Activated CD4-positive, alpha-beta T cell treated with anti-CD3 and anti-CD28 coated beads for 48 hours (primary cell): ENCODE results near the gene SGF29.
A peak's percentile ranks its signal among the peaks of the same experiment; 100 is the strongest.
"Not testable (repeated sequence)": the region's sequence is repeated elsewhere in the genome, so short reads cannot be mapped to it uniquely, and the experiment has no call there.

Experiments used
- DNase-seq: peaks from one replicate; pipeline ENCODE4 v3.0.0-alpha.2; 2020

Gene SGF29

DNA sequence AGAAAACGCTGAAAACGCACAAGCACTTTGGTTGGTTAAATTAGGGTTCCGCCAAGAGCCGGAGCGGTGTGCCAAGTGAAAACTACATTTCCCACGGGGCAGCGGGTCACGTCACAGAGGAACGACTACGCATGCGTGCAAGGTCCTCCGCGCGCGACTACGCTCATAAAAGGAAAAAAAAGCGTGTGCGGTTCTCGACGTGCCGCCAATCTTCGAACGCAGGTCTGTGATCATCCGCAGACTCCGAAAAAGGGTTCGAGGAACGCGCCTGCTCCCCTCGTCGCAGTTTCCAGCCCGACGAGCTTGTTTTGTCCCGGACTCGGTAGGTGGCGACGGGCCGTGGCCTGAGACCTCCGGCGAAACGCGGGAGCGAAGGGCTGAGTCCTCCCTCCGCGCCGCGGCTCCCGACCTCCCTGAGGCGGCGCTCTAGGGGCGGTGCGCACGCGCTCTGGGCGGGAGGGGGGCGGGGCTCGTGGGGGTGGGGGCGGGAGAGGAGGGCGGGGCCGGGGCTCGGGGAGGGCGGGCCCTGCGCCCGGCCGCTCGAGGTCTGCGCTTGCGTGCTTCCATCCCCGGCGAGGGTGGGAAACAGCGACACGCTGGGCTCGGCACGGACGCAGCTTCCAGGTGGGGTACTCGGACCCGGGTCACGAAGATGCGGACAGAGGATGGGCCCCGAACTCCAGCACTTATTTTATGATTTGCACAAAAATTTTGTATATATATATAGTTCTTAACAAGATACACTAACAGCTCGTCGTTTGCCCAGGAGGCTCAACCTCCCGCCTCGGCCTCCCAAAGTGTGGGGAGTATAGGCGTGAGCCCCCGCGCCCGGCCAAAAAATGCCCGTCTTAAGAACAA is at the start of gene SGF29:
TSS of gene SGF29 (plus strand) at position 145 of the 858 bp plus-strand sequence. CDS start 27,150 bp downstream, outside the sequence.
- DNase-seq: peak; percentile 95

DNA sequence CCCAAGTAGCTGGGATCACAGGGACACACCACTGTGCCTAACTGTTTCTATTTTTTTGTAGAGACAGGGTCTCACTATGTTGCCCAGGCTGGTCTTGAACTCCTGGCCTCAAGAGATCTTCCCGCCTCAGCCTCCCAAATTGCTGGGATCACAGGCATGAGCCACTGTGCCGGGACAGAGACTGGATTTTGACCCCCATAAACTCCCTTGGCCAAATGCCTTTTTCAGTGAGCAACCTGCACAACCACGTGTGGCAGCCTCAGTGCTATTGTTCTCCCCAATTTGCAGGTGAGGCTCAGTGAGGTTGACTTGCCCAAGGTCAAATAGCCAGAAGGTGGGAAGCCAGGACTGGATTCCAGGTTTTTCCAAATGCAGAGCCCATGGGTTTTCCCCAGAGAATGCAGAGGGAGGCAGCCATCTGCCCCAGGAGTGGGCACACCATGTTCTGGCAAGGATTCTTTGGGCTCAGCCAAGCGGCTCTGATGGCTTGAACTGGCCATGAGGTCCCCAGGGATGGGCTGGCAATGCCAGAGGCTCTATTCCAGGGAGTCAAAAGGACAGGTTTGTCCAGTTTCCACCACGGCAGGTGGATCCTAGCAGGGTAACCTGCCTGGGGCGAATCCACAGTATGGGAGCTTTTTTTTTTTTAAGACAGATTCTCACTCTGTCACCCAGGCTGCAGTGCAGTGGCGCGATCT is 48.9 kb upstream of the SGF29 start:
- no peak for DNase-seq

DNA sequence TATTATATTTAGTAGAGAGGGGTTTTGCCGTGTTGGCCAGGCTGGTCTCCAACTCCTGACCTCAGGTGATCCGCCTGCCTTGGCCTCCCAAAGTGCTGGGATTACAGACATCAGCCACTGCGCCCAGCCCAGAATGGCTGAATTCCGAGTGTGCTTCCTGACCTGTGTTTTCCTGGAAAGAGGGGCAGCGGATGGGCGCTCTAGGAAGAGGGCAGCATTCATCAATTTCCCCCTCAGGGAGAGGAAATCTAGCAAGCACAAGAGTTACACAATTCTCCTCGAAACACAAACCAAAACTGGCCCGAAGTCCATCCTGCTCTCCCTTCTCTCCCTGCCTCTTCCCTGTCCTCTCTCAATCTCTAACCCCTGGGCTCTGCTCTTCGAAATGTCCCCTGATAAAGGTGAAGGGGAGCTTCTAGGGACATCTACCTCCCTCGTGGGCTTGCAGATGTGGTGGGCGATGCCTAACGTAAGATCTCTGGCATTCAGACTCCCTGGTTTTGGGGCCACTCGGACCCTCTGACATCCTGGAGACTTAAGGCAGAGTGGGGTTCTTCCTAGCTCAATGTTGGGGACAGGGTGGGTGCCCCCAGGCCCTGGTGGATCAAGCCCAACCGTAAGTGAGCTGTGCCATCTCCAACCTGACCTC is 48.1 kb upstream of the SGF29 start:
- no peak for DNase-seq

DNA sequence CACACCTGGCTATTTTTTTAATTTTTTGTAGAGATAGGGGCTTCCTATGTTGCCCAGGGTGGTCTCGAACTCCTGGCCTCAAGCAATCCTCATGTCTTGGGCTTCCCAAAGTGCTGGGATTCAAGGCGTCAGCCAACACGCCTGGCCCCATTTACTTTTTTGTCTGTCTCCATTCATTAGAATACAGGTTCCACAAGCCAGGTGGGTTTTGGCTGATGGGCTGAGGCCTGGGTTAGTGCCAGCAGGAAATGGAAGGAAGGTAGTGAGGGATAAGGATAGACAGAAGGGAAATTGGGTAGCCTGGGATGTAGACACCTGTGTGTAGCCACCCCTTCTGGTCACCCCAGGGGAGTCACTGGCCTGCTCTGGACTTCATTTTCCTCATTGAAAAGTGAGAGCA is 42.7 kb upstream of the SGF29 start:
- DNase-seq: no peak

DNA sequence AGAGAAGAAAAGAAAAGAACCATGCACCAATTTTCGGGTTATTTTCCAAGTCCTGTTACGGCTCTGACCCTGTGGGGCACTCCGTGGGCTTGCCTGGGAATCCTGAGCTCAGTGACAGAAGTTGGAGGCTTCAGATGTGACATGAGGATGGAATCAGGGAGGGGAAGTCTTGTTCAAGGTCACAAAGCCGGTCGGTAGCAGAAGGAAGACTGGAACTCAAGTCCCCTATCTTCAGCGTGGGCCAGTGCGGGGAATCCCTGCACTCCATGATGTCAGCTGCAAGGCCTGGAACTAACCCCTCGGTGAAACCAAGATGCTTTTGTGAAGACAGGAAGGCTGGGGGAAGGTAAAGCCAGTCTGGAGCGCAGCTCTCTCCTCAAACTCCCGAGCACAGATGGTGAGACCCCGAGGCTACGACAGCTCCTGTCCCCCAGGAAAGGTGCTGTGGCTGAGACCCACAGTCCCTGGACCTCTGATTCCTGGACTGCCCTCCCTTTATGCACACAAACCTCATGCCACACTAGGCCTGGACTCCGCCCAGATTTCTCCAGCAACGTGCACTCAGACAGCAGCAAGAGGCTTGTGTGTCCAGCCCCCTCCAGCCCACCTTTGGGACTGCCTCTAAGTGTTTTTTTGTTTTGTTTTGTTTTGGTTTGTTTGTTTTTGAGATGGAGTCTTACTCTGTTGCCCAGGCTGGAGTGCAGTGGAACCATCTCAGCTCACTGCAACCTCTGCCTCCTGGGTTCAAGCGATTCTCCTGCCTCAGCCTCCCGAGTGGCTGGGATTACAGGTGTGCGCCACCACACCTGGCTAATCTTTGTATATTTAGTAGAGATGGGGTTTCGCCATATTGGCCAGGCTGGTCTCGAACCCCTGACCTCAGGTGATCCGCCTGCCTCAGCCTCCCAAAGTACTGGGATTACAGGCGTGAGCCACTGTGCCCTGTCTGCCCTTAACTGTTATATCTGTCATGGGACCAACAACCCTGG is 41.6 kb upstream of the SGF29 start:
- DNase-seq: no peak

DNA sequence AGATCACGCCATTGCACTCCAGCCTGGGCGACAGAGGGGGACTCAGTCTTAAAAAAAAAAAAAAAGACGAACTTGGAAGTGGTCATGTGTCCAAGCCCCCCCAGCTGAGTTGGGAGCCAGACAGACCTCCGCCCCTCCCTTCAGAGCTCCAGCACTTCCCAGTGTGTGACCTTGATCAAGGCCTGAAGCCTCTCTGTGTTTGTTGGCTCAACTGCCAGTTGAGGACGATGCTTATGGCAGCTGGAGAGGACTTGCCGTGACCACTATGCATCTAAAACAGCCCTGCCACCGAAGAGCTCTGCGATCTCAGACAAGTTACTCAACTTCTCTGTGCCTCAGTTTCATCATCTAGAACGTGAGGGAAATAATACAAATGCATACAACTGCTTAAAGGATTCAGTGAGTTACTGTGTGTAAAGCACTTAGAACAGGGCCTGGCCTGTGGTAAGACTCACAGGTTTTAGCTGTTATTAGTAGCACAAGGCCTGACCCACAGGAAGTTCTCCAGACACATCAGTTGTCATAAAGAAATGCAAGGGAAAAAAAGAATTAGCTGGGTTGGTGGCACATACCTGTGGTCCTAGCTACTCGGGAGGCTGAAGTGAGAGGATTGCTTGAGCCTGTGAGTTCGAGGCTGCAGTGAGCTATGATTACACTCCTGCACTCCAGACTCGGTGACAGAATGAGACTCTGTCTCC is 40.1 kb upstream of the SGF29 start:
- DNase-seq: no peak

DNA sequence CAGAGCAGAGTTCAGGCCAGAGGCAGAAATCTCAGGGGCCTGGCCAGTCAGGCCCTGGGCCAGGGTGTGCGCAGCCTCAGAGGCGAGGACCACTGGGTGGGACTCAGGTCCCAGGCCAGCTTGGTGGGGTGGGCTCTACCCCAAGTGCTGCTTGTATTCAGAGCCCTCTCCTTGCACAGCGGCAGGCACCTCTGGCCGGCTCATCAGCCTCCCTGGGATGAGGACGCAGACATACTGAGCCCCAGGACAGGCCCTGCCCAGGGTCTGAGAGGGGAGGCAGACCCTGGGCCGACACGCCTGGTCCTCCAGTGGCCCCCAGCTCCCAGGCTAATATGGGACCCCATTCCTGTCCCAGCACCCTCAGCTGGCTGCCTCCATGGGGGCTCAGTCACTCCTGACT is 39.5 kb upstream of the SGF29 start:
- DNase-seq: no peak

DNA sequence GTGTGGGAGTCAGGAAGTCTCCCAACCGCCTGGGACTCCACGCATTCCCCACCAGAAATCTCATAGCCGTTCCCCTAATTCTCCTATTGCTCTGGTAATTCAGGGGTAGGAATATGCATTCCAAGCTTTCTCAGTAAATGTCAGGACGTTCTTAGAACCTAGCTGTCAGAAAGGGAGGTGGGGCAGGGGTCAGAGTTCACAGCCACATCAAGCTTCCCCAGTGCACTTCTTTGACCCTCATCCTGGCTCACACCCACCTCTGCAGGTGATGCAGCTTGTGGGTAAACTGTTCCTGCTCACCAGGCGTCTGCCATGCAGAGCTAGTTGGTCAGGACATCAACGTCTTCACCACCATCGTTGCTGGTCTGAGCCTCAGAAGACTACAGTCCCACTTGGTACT is 33.0 kb upstream of the SGF29 start:
- no peak for DNase-seq

DNA sequence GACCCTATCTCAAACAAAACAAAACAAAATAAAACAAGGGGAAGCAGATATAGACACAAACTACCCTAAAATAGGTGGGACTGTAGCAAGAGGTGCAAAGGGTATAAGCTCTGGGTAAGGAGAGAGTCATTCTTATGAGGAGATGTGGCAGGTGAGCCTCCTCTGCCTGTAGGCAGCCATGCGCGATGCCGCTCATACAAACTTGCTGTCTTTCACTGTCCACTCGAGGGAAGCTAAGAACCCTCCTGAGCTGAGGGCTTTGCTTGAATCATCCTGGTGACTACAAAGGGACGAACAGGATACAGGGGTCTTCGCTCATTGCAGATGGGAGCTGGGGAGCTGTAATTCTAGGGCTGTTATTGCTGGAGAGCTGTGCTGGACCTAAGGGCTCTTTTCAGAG is 32.3 kb upstream of the SGF29 start:
- DNase-seq: no peak

DNA sequence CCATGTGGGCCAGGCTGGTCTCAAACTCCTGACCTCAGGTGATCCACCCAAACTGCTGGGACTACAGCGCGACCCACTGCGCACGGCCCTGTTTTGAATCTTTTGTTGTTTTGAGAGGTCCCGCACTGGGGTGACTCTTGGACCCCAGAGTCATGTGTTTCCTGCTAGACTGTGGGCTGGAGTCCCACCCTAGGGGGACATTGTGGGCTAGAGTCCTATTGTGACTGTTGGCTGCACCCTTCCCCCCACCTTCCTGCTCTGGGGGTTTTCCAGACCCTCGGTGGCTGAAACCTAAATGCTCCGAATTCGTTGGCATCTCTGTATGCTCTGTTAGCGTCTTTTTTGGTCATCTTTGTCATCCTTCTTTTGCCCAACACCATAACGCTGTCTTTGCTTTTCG is 30.9 kb upstream of the SGF29 start:
- DNase-seq: no peak

DNA sequence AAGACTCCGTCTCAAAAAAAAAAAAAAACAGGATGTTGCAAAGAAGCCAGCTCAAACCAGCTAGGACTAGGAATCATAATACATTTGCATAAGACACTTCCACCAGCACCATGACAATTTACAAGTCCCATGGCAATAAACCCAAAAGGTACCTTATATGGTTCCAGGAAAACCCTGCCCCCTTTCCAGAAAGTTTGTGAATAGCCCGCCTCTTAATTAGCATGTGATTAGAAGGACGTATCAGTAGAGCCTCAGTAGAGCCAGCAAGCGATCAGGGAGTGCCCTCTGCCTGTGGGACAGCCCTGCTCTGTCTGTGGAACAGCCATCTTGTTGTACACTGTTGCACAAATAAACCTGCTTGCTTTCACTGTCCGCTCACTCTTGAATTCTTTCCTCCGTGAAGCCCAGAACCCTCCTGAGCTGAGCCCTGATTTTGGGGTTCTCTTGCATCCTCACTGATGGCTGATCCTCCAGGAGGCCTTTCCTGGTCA is 29.0 kb upstream of the SGF29 start:
- DNase-seq: no peak

DNA sequence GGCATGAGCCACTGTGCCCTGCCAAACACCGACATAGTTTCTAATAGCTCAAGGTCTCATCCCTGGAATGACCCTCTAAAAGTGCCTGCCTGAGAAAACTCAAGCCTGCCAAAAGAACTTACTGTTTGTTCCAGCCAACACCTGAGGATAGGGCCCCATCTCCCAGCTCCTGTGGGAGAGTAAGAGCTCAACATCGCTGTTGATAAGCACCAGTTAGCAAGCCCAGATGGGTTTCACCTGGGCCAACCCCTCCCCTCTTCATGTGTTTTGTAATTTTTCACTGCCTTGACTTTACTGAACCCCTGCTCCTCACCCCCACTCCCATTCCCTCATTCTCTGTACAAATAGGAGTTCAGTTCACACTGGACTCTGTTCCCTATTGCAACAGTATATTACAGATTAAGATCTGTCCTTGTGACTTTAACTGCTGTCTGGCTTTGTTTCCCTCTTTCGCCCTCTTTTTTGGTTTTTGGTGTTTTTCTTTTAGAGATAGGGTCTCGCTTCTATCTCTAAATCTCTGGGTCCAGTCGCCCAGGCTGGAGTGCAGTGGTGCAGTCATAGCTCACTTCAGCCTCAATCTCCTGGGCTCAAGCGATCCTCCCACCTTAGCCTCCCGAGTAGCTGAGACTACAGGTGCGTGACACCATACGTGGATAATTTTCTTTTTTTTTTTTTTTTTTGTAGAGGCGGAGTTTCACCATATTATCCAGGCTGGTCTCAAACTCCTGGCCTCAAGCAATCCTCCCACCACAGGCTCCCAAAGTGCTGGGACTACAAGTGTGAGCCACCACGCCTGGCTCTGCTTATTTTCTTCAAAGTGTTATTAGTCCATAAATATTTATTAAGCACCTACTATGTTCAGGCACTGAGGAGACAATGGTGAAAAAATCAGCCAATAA is 27.3 kb upstream of the SGF29 start:
- DNase-seq: no peak

DNA sequence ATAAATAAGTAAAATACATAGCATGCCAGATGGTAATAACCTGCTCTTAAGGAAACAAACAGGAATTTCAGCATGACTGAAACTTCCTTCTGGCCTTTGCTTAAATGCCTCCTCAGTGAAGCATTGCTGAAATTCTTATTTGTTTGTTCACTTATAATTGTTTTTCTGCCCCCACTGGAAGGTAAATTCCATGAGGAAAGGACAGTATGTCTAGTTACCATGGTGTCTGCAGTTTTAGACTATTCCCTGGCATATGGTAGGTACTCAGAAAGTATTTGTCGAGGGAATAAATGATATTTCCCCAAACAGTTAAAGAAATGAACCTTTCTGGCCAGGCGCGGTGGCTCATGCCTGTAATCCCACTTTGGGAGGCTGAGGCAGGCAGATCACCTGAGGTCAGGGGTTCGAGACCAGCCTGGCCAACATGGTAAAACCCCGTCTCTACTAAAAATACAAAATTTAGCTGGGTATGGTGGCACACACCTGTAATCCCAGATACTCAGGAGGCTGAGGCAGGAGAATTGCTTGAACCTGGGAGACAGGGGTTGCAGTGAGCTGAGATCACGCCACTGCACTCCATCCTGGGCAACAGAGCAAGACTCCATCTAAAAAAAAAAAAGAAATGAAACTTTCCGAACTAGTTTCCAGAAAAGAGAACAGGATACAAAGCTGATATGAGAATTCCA is 26.5 kb upstream of the SGF29 start:
- DNase-seq: not testable (repeated sequence)

DNA sequence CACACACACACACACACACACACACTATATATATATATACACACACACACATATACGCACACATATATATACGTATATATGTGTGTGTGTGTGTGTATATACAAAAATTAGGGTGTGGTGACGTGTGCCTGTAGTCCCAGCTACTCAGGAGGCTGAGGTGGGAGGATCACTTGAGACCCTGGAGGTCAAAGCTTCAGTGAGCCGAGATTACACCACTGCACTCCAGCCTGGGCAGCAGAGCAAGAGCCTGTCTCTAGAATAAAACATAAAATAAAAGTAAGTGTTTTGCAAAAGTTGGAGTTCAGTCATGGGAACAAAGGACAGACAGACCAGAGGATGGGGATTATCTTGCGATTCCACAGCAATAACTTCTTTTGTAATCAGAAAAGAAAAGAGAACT is 25.7 kb upstream of the SGF29 start:
- no peak for DNase-seq

DNA sequence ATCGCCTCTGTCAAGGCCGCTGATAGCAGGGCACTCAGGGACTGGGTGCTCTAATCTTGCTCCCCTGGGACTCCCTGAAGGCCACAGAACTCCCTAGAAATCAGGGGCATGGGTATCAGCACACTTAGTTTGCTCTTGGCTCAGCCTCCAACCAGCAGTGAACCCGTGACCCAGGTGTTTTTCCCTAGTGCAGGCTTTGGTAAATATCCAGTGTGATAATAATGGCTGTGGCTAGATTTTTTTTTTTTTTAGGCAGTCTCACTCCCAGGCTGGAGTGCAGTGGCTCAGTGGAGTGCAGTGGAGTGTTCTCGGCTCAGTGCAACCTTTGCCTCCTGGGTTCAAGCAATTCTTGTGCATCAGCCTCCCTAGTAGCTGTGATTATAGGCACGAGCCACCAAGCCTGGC is 25.3 kb upstream of the SGF29 start:
- DNase-seq: no peak

DNA sequence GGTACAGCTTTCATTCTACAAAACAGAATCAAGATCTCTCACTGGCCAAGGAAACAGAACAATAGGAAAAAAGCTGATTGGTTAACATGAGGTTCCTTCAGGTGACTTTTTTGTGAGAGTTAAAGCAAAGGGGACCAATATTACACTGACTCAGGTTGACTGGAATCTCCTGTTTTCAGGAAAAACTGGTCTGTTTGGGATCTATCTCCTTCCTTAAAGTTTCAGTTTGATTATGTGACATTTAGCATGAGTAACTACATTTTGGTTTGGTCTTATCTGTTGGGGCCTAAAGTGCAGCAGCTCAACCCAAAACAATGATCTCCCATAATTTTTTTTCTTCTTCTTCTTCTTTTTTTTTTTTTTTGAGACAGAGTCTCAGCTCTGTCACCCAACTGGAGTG is 24.6 kb upstream of the SGF29 start:
- DNase-seq: no peak

DNA sequence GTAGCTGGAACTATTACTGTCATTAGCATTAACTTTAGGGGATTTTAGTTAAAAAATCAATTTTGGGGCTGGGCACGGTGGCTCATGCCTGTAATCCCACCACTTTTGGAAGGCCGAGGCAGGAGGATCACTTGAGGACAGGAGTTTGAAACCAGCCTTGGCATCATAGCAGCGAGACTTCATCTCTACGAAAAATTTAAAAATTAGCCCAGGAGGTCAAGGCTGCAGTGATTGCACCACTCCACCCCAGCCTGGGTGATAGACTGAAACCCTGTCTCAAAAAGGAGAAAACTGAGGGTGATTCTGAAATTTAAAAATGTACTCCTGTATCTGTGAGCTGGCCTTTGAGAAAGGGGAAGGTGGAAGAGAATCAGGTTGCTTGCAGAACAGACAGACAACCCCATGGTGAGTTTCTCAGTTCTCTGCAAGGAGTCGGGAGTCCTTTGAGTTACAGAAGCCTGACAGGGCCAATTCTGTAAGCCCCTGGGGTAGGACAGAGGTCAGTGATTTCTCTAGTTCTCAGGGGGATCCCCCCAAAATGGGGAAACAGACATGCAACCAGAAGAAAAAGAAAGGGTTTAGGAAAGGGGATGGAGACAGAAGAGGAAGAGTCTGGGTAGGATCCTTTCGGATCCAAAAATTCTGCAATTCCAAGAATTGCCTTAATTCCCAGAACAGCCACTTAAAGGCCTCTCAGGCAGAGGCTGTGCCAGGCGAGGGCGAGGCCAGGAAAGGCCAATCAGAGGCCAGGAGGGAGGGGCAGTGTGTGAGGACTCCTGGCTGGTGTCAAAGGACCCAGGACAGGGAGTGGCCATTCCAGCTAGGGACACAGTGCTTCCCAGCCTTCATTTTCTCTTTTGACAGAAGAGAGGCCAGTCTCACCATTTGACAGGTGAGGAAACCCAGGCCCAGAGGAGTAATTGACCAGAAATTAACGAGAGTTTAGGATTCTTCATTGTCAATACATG is 21.7 kb upstream of the SGF29 start:
- DNase-seq: no peak

DNA sequence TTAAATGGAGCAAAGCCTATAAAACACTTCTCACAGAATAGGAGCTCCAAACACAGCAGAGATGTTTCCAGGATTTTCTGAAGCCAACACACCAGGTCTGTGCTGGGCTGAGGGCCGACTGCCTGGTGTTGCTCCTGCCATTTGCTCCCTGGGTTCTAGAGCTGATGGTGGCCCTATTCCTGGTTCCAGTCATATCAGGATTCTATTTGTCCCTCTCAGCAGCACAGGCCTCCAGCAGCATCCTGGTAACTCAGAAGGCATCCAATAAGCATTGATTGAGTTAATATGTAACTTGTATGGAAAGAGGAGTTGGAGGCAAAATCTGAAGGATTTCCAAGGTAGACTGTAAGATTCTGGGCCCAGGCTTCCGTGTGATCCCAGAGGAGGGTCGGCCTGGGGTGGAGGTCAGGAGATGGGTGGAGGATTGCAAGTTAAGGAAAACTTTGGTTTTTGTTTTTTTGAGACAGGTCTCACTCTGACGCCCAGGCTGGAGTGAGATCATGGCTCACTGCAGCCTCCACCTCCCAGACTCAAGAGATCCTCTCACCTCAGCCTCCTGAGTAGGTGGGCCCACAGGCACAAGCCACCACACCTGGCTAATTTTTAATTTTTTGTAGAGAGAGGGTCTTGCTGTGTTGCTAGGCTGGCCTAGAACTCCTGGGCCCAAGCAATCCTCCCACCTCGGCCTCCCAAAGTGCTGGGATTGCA is 20.6 kb upstream of the SGF29 start:
- no peak for DNase-seq
